ENCODE data around the gene AGTRAP.

GRCh38 chr1:11721311-11721710 lies 14.6 kb upstream of the AGTRAP start:
- TF ChIP-seq EZH2 (IDR thresholded peaks at IDR 0.05; ENCODE audit: low read depth, low read length, severe bottlenecking) (no peak), CTCF (IDR thresholded peaks at IDR 0.05; ENCODE audit: control extremely low read depth in 1 of 3, insufficient read depth in 1 of 3, low read depth in 1 of 3, low read length in 3 of 3) (no peak), CHD7 (IDR thresholded peaks at IDR 0.05; ENCODE audit: insufficient replicate concordance, low read length) (no peak), SIN3A (conservative IDR thresholded peaks at IDR 0.05 in 1 of 2, IDR thresholded peaks at IDR 0.05 in 1 of 2; ENCODE audit: low read depth in 1 of 2, low read length in 2 of 2) (no peak), POLR2A (IDR thresholded peaks at IDR 0.05; ENCODE audit: control extremely low read depth in 1 of 2, low read depth in 2 of 2, low read length in 2 of 2) (no peak), RAD21 (IDR thresholded peaks at IDR 0.05 in 1 of 2, conservative IDR thresholded peaks at IDR 0.05 in 1 of 2; ENCODE audit: low read depth in 2 of 2, low read length in 2 of 2) (no peak), ZNF274 (IDR thresholded peaks at IDR 0.05; ENCODE audit: borderline replicate concordance, extremely low read depth, low read length) (no peak), HDAC6 (IDR thresholded peaks at IDR 0.05; ENCODE audit: low read depth, low read length) (no peak)

All from H1 (cell line).